DMS79 (cell line): Measurements from ENCODE around the gene ZMYM2.

Experiments used
- DNase-seq: peaks from one replicate; lab custom pipeline; 2025; lab: John Stamatoyannopoulos, UW

The ZMYM2 gene

GRCh38 chr13:20105161-20105689 lies 146.7 kb downstream of the ZMYM2 start:
- no peak for DNase-seq

- DNase-seq = no peak
Observed at GRCh38 chr13:20106742-20107141, 148.2 kb downstream of the ZMYM2 start.

DNA sequence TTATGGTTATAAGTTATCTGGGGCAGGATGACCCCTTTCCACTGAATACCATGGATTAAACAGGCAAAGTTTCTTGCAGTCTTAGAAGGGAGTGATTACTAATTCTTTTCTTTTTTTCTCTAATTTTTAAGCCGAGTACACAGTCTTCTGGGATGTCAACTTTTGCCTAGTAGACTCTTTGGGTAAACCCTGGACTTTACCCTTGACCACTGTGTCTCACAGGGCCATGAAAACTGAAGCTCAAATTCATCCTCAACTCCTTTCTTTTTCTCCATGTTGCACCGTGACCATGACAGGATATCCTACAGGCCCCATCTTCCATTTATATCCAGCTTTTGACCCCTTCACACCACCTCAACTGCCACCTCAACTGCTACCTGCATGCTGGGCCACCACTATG lies 150.5 kb downstream of the ZMYM2 start:
- DNase-seq = no peak

GRCh38 chr13:20114066-20114610 lies 155.6 kb downstream of the ZMYM2 start:
- no peak for DNase-seq

GRCh38 chr13:20116213-20116612 lies 157.7 kb downstream of the ZMYM2 start:
- DNase-seq = no peak

DNA sequence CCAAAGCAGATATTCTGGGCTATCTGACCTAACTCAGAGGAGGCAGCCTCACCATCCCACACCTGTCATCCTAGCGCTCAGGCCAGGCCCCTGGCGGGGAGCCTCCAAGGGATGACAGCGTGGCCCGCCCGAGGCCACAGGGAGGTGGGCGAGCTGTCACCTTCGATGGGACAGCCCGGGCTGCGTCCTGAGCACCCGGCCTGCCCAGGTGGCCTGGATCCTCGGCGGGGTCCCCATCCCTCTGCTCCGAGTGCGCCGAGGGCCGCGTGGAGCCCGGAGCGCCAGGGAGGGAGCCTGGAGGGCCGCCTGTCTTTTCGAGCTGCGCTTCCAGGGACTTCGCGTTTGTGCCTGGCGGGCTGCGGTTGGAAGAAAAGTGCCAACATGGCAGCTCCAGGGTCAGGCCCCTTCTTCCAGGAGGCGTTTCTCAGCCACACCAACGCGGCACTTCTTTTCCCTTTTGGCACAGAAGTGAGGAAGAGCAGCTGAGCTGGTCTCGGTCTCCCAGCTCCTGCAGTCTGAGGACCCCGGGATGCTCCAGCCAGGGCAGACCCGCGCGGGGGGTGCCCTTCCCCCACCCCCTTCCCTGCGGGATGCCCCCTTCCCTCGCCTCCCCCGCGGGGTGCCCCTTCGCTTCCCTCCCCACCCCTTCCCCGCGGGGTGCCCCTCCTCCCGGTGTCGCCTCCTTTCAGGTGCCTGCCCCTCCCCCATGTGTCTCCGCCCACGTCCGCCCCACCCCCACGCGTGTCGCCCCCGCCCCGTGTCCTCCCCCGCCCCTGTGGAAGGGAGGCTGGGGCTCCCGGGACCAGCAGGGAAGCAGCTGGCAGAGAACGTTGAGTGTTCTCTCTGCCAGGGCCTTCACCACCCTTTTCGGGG lies 160.0 kb downstream of the ZMYM2 start:
- DNase-seq = no peak

DNA sequence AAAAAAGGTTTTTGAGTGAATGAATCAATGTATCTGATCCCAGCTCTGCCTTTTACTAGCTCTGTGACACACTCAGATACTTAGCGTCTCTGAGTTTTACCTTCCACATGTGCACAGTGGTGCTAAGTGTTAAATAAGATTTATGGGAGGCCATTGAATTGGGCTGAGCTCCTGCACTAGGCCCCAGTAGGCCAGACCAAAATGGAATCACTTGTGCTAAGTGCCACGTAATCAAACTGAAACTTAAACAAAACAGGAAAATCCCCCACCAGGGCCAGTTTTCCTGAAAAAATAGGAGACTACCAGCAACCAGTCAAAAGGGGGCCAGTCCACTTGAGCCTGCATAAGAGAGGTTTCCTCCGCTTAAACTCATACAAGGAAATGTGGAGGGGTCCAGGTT lies 161.4 kb downstream of the ZMYM2 start:
- no peak for DNase-seq

DNA sequence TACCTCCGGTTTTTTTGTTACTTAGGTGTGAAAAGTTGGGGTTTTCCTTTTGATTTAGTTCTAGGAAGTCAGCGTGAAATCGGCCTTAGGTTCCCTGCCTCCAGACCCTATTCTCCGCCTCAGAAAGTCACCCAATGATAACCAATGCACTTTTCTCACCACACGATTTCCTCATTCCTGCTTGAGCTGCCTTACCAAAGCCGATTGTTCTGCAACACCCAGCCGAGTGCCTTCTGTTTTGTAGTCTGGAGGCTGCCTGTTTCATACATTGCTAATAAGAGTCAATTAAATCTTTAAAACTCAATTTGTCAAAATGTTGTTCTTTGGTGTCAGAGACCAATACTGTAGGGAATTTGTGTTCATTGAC lies 162.6 kb downstream of the ZMYM2 start:
- no peak for DNase-seq

- DNase-seq = no peak
Observed at GRCh38 chr13:20124303-20124702, 165.8 kb downstream of the ZMYM2 start.

GRCh38 chr13:20125129-20125782 lies 166.7 kb downstream of the ZMYM2 start:
- no peak for DNase-seq

DNA sequence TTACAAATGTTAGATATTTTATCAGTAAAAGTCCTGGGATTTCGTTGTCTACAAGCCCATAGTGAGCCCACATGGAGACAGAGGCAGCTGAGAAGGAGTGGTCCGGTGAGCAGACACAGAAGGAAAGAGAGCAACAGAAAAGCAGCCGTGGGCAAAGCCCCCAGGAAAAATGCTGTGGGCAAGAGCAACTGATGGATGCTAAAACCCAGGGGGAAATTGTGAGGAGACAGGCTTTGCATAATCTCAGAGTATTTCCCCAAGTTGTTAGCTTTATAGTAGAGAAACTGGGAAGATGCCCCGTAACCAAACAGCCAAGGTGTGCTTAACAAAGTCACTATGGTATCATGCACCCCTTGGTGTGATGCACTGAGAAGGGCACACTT lies 167.2 kb downstream of the ZMYM2 start:
- no peak for DNase-seq

GRCh38 chr13:20126541-20127261 lies 168.2 kb downstream of the ZMYM2 start:
- DNase-seq = no peak

DNA sequence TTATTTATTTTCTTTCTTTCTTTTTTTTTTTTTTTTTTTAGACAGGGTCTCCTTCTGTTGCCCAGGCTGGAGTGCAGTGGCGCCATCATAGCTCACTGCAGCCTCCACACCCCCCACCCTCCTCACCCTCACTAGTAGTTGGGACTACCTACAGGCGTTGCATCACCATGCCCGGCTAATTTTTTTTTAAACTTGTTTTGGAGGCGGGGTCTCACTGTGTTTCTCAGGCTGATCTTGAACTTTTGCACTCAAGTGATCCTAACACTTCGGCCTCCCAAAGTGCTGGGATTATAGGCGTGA lies 168.7 kb downstream of the ZMYM2 start:
- DNase-seq = no peak

- no peak for DNase-seq
Observed at GRCh38 chr13:20127562-20128458, 169.3 kb downstream of the ZMYM2 start.

DNA sequence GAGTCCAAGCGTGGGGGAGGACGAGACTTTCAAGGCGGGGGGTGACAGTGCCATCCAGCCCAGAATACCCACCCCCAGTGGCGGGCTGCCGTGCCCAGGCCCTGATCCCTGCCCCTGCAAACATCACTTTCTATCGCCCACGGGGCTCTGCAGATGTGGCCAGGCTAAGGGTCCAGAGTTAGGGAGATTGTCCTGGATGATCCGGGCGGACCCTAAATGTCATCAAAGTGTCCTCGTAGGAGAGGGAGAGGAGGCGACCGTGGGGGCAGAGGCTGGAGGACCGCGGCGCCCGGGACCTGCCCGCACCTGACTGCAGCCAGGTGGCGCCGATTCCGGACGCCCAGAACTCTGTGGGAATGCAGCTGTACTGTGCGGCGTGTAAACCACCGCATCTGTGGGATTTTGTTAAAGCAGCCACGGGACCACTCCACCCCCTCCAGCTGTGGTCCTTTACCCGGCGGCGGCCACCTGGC lies 170.0 kb downstream of the ZMYM2 start:
- no peak for DNase-seq

- DNase-seq = no peak
Observed at GRCh38 chr13:20129076-20129475, 170.5 kb downstream of the ZMYM2 start.

DNA sequence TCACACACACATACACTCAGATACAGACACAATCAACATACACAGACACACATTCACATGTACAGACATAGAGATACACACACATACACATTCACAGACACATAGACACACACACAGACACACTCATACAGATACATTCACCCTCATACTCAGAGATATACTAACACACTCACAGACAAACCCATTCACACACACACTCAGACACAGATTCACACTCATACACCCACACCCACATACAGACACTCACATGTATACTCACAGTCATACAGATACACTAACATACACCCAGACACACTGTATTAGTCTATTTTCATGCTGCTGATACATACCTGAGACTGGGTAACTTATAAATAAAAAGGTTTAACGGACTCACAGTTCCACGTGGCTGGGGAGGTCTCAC lies 171.5 kb downstream of the ZMYM2 start:
- no peak for DNase-seq

DNA sequence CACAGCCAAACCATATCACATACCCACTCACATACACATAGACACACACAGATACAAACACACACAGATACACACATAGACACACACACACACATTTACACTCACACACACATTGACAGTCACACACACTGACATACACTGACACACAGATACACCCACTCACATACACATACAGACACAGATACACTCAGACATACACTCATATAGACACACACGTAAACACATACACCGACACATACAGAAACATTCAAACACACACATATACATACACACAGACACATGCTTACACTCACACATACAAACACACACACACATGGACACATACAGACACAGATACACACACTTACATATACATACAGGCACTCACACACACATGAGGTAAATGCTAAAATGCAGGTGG lies 172.1 kb downstream of the ZMYM2 start:
- no peak for DNase-seq

GRCh38 chr13:20131057-20131832 lies 172.7 kb downstream of the ZMYM2 start:
- DNase-seq = no peak

- no peak for DNase-seq
Observed at GRCh38 chr13:20132052-20132634, 173.6 kb downstream of the ZMYM2 start.
